CD8-positive, alpha-beta memory T cell (primary cell): ENCODE results near the gene TESPA1. TPM values are rescaled to one million over a fixed set of nuclear protein-coding genes. Genes with fewer than 3 reads are reported as not detected.

Experiments
- CTCF ChIA-PET: fragments of 350-600 bp; sonication (Branson Sonifier 250); formaldehyde crosslinking; loops from one replicate; lab custom pipeline; 2021; ENCODE audit warnings: antibody characterized with exemption; lab: Charles Lee
- POLR2A ChIA-PET: fragments of 350-600 bp; sonication (Branson Sonifier 250); formaldehyde crosslinking; loops from one replicate; lab custom pipeline; 2021; ENCODE audit warnings: antibody characterized with exemption; lab: Charles Lee
- DNase-seq, 5 donors: peaks; one replicate each; pipeline versions ENCODE4 v3.0.0 to v3.0.0-alpha.2; 2020 to 2022; ENCODE audit warnings: mixed read lengths in 1 of 5
- H3K27ac ChIP-seq: one replicate; pipeline ENCODE4 v1.7.0; 2013; ENCODE audit warnings: low read depth, mild to moderate bottlenecking, low read length, moderate library complexity
- H3K27me3 ChIP-seq: 2 replicates; pipeline ENCODE4 v1.7.0; 2013; ENCODE audit warnings: low read length, mild to moderate bottlenecking; ENCODE audit not compliant: insufficient read depth, poor library complexity, severe bottlenecking
- H3K36me3 ChIP-seq: 2 replicates; pipeline ENCODE4 v1.7.0; 2013; ENCODE audit warnings: mild to moderate bottlenecking, low read length, moderate library complexity; ENCODE audit not compliant: insufficient read depth
- H3K4me1 ChIP-seq: 2 replicates; pipeline ENCODE4 v1.7.0; 2013; ENCODE audit warnings: mild to moderate bottlenecking, low read length, moderate library complexity; ENCODE audit not compliant: insufficient read depth
- H3K4me3 ChIP-seq: 2 replicates; pipeline ENCODE4 v1.7.0; 2013; ENCODE audit warnings: mild to moderate bottlenecking, low read length
- H3K9me3 ChIP-seq: 2 replicates; pipeline ENCODE4 v1.7.0; 2013; ENCODE audit warnings: mild to moderate bottlenecking, low read length
- H3K27ac Mint-ChIP-seq, 8 donors: one replicate each; pipeline ENCODE4 v1.8.0; 2020 to 2021; ENCODE audit warnings: mixed read lengths in 8 of 8, mild to moderate bottlenecking in 6 of 8, inconsistent platforms in 3 of 8, moderate library complexity in 3 of 8
- H3K27me3 Mint-ChIP-seq, 2 donors: one replicate each; pipeline ENCODE4 v1.8.0; 2020 to 2021; ENCODE audit warnings: mixed read lengths in 2 of 2, mild to moderate bottlenecking in 1 of 2, moderate library complexity in 1 of 2
- H3K36me3 Mint-ChIP-seq, 3 donors: one replicate each; pipeline ENCODE4 v1.8.0; 2020 to 2021; ENCODE audit warnings: mixed read lengths in 3 of 3, inconsistent platforms in 1 of 3, mild to moderate bottlenecking in 1 of 3
- H3K4me1 Mint-ChIP-seq, 3 donors: one replicate each; pipeline ENCODE4 v1.8.0; 2020 to 2021; ENCODE audit warnings: mixed read lengths in 3 of 3, inconsistent platforms in 1 of 3, mild to moderate bottlenecking in 1 of 3
- H3K4me3 Mint-ChIP-seq, 7 donors: one replicate each; pipeline ENCODE4 v1.8.0; 2020 to 2021; ENCODE audit warnings: mixed read lengths in 7 of 7, mild to moderate bottlenecking in 6 of 7, moderate library complexity in 4 of 7, inconsistent platforms in 2 of 7
- H3K9me3 Mint-ChIP-seq, 5 donors: one replicate each; pipeline ENCODE4 v1.8.0; 2020 to 2022; ENCODE audit warnings: mixed read lengths in 5 of 5, mild to moderate bottlenecking in 3 of 5, moderate library complexity in 2 of 5, inconsistent platforms in 1 of 5
- polyA plus RNA-seq: library from polyadenylated mRNA; unstranded; fragments of 300-500 nt; fragmentation: Illumina TruSeq; gene quantifications from one replicate; pipeline ENCODE4 v1.2.3, GENCODE V29; 2021
- total RNA-seq, 2 experiments: library from RNA; stranded (reverse); gene quantifications; one replicate each; pipeline ENCODE4 v1.2.3, GENCODE V29; 2021

The TESPA1 gene
- total and polyA plus RNA-seq, 3 experiments from 2014 or later: 77.3 to 104 (median 80.6) TPM

DNA sequence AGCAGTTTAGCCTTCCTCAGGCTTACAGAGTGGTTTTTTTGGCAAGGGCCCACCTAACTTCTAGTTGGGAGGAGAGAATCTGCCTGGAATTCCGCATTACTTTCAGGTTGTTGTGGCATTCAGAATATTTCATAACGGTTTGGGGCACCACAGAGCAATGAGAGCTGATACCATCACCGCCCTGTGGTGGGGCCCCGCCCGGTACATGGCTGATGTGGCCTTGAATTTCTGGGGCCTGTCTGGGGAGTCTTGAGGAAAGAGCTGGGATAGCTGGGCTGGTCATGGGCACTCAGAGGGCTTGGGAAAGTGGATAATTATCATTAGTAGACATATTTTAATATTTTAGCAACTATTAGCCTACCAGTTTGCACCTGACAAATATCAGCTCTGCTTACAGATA is 4.2 kb downstream of the TESPA1 start:
- peaks cover 96 to 100% (median 100%) of the 10 kb centered on the region in 3 donors for H3K4me1 Mint-ChIP-seq
- peak overlapping the region; percentile 32 for H3K4me3 ChIP-seq

DNA sequence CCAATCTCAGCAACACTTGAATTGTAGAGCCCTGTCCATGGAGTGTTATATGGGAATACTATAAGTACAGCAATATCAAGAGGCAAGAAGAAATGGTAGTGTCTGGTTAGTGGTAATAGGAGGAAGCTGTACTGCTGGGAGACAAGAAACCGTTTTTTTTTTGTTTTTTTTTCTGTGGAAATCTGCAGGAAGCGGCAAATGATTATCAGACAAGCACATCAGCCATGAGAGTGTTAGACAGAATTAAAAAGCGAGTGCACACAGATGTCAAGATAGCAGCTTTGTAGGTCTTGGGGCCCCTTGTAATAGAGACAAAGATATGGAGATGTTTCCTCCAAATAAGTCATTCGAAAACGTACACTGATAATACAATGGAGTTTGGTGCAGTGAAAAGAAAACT is 6.7 kb downstream of the TESPA1 start:
- Histone ChIP-seq H3K27ac (no peak overlapping the region), H3K4me1 (peaks cover 97% of the 10 kb centered on the region), H3K36me3 (peaks cover 17% of the 10 kb centered on the region), H3K27me3 (no peaks in the 10 kb centered on the region), H3K9me3 (no peaks in the 10 kb centered on the region), H3K4me3 (peak overlapping the region; percentile 6)
- Mint-ChIP-seq H3K4me1 (peaks cover 94 to 100% (median 100%) of the 10 kb centered on the region in 3 donors), H3K4me3 (peak overlapping the region; percentile 60 to 83 (median 72)), H3K27ac (peak overlapping the region; percentile 44 to 98 (median 76)), H3K27me3 (no peaks in the 10 kb centered on the region), H3K9me3 (no peaks in the 10 kb centered on the region), H3K36me3 (peaks cover 33 to 85% (median 39%) of the 10 kb centered on the region in 3 donors)
- POLR2A ChIA-PET: no interaction called here
- DNase-seq: peak in 1 of 5 donors; percentile 34
- CTCF ChIA-PET: interaction anchor here (0.8 to 2.8 kb wide), 3 partner anchors 16 to 95 kb away, joined by 4 to 11 read pairs (median 4); no protein-coding TSS in a partner anchor

More for the DNA sequence above, 4.2 kb downstream of the TESPA1 start:
- Histone ChIP-seq H3K27ac (peak overlapping the region; percentile 26), H3K27me3 (no peaks in the 10 kb centered on the region), H3K36me3 (no peaks in the 10 kb centered on the region), H3K9me3 (no peaks in the 10 kb centered on the region), H3K4me1 (peaks cover 83% of the 10 kb centered on the region)
- Mint-ChIP-seq H3K27me3 (no peaks in the 10 kb centered on the region), H3K36me3 (peaks cover 25 to 84% (median 28%) of the 10 kb centered on the region in 3 donors), H3K4me3 (peak overlapping the region; percentile 75 to 91 (median 90)), H3K27ac (peak overlapping the region; percentile 71 to 98 (median 95)), H3K9me3 (no peaks in the 10 kb centered on the region)
- DNase-seq: peak in 3 of 5 donors; percentile 34 to 56 (median 37)
- ChIA-PET POLR2A (no interaction called here), CTCF (interaction anchor here (0.7 to 1.6 kb wide), 7 partner anchors 9 to 231 kb away, joined by 3 to 11 read pairs (median 4); no protein-coding TSS in a partner anchor)

DNA sequence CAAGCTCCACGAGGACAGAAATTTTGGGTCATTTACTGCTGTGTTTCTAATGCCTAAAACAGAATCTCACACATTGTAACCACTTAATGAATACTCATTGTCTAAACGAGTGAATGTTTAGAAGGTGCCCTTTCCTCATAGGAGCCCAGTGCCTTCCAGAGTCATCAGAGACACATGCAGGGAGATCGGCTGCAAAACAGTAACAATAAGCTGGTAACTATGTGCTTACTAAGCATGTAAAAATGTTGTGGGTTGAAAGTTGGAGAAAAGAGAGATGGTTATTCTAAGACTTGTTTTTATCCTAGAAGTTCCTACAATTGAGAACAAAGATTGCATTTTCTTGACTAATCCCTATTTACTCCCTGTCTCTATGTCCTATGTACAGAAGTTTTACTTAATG is 7.4 kb downstream of the TESPA1 start:
- H3K36me3 ChIP-seq: peaks cover 24% of the 10 kb centered on the region
- no peaks in the 10 kb centered on the region for H3K27me3 ChIP-seq
- CTCF ChIA-PET: interaction anchor here (0.8 to 2.8 kb wide), 3 partner anchors 16 to 95 kb away, joined by 4 to 11 read pairs (median 4); no protein-coding TSS in a partner anchor
- peak overlapping the region; percentile 60 to 83 (median 72) for H3K4me3 Mint-ChIP-seq
- POLR2A ChIA-PET: no interaction called here
- no peak overlapping the region for H3K27ac ChIP-seq
- peak overlapping the region; percentile 6 for H3K4me3 ChIP-seq
- H3K9me3 ChIP-seq: no peaks in the 10 kb centered on the region
- peaks cover 33 to 85% (median 36%) of the 10 kb centered on the region in 3 donors for H3K36me3 Mint-ChIP-seq
- no peaks in the 10 kb centered on the region for H3K9me3 Mint-ChIP-seq
- peaks cover 97% of the 10 kb centered on the region for H3K4me1 ChIP-seq
- H3K4me1 Mint-ChIP-seq: peaks cover 94 to 100% (median 99%) of the 10 kb centered on the region in 3 donors
- no peaks in the 10 kb centered on the region for H3K27me3 Mint-ChIP-seq
- DNase-seq: no peak
- peak overlapping the region in 7 of 8 donors; percentile 17 to 98 (median 69) for H3K27ac Mint-ChIP-seq

DNA sequence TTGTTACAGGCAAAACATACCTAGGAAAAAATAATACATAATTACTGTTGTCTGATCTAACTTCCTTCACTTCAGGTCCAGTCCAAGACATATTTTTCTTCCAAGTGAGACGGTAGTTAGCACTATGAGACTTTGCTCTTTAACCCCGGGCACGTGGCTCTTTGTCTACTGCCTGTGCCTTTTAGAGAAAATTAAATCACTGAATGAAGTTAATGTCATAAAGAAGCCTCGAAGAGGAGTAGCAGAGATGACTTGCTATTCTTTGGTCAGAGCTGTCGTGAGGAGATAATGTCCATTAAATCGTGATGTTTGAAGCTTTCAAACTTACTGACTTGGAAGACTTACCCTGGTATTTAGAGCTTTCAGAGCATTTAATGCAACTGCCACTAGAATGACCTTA is 8.7 kb downstream of the TESPA1 start:
- Mint-ChIP-seq H3K36me3 (peaks cover 29 to 86% (median 35%) of the 10 kb centered on the region in 3 donors), H3K9me3 (no peaks in the 10 kb centered on the region), H3K27ac (peak overlapping the region in 7 of 8 donors; percentile 17 to 98 (median 75)), H3K4me1 (peaks cover 89 to 99% (median 97%) of the 10 kb centered on the region in 3 donors), H3K4me3 (peak overlapping the region in 6 of 7 donors; percentile 7 to 69 (median 46)), H3K27me3 (no peaks in the 10 kb centered on the region)
- ChIA-PET POLR2A (no interaction called here), CTCF (interaction anchor here (1.0 to 2.2 kb wide), 4 partner anchors 9 to 96 kb away, joined by 4 to 10 read pairs (median 6); partner anchors contain the start of gene TESPA1)
- no peaks in the 10 kb centered on the region for H3K27me3 ChIP-seq
- H3K4me3 ChIP-seq: no peak overlapping the region
- DNase-seq: no peak
- H3K4me1 ChIP-seq: peaks cover 95% of the 10 kb centered on the region
- no peaks in the 10 kb centered on the region for H3K9me3 ChIP-seq
- no peak overlapping the region for H3K27ac ChIP-seq
- peaks cover 29% of the 10 kb centered on the region for H3K36me3 ChIP-seq

DNA sequence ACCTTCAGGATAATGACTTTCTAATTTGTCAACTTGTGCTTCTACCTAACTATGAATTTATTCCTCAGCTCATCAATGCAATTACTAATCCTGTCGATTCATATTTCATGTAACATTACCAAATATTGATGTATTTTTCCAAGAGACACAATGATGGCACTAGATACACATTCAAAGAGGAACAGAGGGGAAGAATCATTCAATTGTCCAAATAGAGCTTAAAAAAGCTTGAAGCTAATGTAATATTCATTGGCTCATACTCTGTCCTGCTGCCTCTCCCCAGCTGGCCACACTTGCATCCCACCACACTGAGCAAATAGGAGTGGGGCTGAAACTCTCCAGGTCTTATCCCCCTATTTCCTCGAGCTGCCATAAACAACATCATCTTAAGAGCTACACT is 9.3 kb downstream of the TESPA1 start:
- Mint-ChIP-seq H3K27ac (peak overlapping the region in 7 of 8 donors; percentile 2 to 86 (median 55)), H3K9me3 (no peaks in the 10 kb centered on the region)

DNA sequence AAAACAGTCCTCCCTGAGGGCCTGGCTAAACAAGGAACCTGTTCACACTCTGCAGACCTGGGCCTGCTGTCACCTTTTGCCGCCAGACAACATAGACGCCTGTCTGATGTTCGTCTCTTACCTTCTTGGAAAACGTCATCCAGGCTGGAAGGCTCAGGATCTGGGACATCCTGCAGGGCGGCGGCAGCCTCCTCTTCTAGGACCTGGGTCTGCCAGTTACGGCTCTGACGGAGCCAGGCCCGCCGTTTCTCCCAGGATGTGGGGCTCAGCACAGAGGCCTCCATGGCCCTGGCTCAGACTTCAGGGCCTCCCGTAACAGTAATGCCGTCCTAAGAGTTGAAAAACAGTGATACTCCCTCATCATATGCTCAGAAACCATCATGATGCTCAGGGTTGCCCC is 10.3 kb downstream of the TESPA1 start:
- Histone ChIP-seq H3K27ac (no peak overlapping the region), H3K27me3 (no peaks in the 10 kb centered on the region), H3K4me3 (no peak overlapping the region), H3K36me3 (peaks cover 29% of the 10 kb centered on the region), H3K4me1 (peaks cover 91% of the 10 kb centered on the region), H3K9me3 (no peaks in the 10 kb centered on the region)
- ChIA-PET CTCF (interaction anchor here (1.3 to 2.2 kb wide), 3 partner anchors 9 to 19 kb away, joined by 5 to 10 read pairs (median 5); partner anchors contain the start of gene TESPA1), POLR2A (interaction anchor here (2.0 kb wide), 1 partner anchor 11 kb away, joined by 5 read pairs; no protein-coding TSS in a partner anchor)
- Mint-ChIP-seq H3K27ac (peak overlapping the region in 6 of 8 donors; percentile 43 to 81 (median 66)), H3K4me3 (peak overlapping the region in 3 of 7 donors; percentile 1 to 19 (median 8)), H3K27me3 (no peaks in the 10 kb centered on the region), H3K36me3 (peaks cover 22 to 81% (median 33%) of the 10 kb centered on the region in 3 donors), H3K9me3 (no peaks in the 10 kb centered on the region), H3K4me1 (peaks cover 79 to 98% (median 95%) of the 10 kb centered on the region in 3 donors)
- DNase-seq: no peak

More for the DNA sequence above, 9.3 kb downstream of the TESPA1 start:
- Histone ChIP-seq H3K4me3 (no peak overlapping the region), H3K9me3 (no peaks in the 10 kb centered on the region), H3K4me1 (peaks cover 95% of the 10 kb centered on the region), H3K27ac (no peak overlapping the region), H3K27me3 (no peaks in the 10 kb centered on the region), H3K36me3 (peaks cover 29% of the 10 kb centered on the region)
- ChIA-PET POLR2A (no interaction called here), CTCF (interaction anchor here (1.3 to 2.2 kb wide), 4 partner anchors 9 to 97 kb away, joined by 4 to 10 read pairs (median 6); partner anchors contain the start of gene TESPA1)
- peaks cover 27 to 88% (median 35%) of the 10 kb centered on the region in 3 donors for H3K36me3 Mint-ChIP-seq
- peaks cover 87 to 99% (median 97%) of the 10 kb centered on the region in 3 donors for H3K4me1 Mint-ChIP-seq
- no peaks in the 10 kb centered on the region for H3K27me3 Mint-ChIP-seq
- peak overlapping the region in 3 of 7 donors; percentile 8 to 31 (median 31) for H3K4me3 Mint-ChIP-seq
- DNase-seq: no peak

DNA sequence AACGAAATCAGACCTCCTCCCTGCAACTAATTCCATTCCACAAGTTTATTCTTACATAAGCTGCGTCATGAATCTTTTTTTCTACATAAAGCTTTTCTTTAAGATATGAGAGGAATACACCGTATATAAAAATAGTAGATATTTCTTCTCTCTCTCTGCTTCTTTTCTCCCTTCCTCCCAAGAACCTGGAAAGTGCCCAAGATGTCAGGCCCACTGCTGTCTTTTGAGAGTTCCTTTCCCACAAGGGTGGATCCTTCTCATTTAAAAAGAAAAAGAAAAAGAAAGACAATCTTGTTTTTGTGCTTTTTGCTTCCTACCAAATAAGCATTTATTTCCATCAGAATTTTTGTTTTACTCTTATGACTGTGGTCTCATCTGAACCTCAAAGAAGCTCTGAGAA is 11.0 kb downstream of the TESPA1 start:
- Mint-ChIP-seq H3K9me3 (no peaks in the 10 kb centered on the region), H3K27ac (peak overlapping the region in 6 of 8 donors; percentile 29 to 90 (median 70)), H3K27me3 (no peaks in the 10 kb centered on the region), H3K4me3 (no peak overlapping the region), H3K4me1 (peaks cover 74 to 95% (median 90%) of the 10 kb centered on the region in 3 donors), H3K36me3 (peaks cover 17 to 77% (median 28%) of the 10 kb centered on the region in 3 donors)
- DNase-seq: no peak
- Histone ChIP-seq H3K4me1 (peaks cover 88% of the 10 kb centered on the region), H3K9me3 (no peaks in the 10 kb centered on the region), H3K4me3 (no peak overlapping the region), H3K27me3 (no peaks in the 10 kb centered on the region), H3K27ac (no peak overlapping the region), H3K36me3 (peaks cover 29% of the 10 kb centered on the region)
- POLR2A ChIA-PET: interaction anchor here (2.0 kb wide), 1 partner anchor 12 kb away, joined by 5 read pairs; no protein-coding TSS in a partner anchor
- CTCF ChIA-PET: interaction anchor here (1.3 to 1.6 kb wide), 2 partner anchors 8 to 19 kb away, joined by 5 read pairs; no protein-coding TSS in a partner anchor
